Measurements from ENCODE around the gene ANKMY2.
"Not testable (repeated sequence)": the region's sequence is repeated elsewhere in the genome, so short reads cannot be mapped to it uniquely, and the experiment has no call there.

ANKMY2 gene

DNA sequence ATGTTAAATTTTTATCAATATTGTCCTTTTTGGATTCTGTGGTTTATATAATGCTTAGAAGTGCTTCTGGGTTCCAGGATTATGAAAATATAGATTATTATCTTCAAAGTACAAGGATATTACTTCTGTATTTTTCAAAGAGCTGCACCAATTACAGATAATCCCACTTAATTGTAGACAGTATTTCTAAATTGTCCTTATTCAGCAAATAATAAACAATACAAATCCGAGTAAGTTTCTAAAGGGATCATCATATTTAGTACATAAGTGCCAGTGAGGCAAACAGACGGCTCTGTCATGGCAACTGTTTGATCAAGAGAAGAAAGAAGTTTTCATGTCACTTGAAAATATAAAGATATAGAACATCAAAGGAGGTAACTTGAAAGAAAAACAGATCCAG, 19.2 kb downstream of the ANKMY2 start:
- intact Hi-C loops (cut with micrococcal nuclease), result no loop called here
- peaks cover 52% of the 10 kb centered on the region for H3K36me3 Mint-ChIP-seq (ENCODE audit: low read depth)
- no peaks in the 10 kb centered on the region for H3K9me3 Mint-ChIP-seq

DNA sequence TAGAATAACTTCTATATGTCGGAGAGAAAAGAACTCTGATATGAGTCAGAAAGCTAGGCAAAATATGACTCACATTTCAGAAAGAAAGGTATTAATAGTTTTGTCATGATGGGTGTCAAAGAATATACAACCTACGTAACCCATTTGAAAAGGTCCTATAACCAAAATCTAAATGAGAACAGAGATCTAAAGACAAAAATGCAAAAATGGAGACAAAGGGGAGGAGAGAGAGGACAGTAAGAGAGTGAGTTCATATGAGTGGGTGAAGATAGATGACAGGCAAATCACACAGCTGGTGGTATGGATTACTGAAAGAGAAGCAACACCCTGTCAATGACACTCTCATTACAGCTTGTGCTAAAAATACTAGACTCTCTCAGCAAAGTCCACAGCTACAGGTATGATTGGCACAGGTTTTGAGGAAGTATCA, 25.6 kb downstream of the ANKMY2 start:
- peaks cover 73% of the 10 kb centered on the region for H3K36me3 Mint-ChIP-seq (ENCODE audit: low read depth)
- H3K4me3 Mint-ChIP-seq, result no peak overlapping the region
- no peaks in the 10 kb centered on the region for H3K9me3 Mint-ChIP-seq
- peaks cover 8% of the 10 kb centered on the region for H3K4me1 Mint-ChIP-seq (ENCODE audit: low read depth)
- no peaks in the 10 kb centered on the region for H3K27me3 Mint-ChIP-seq
- intact Hi-C loops (cut with micrococcal nuclease), result no loop called here
- no peak overlapping the region for H3K27ac Mint-ChIP-seq

More for the DNA sequence above, 19.2 kb downstream of the ANKMY2 start:
- H3K27me3 Mint-ChIP-seq, result no peaks in the 10 kb centered on the region
- H3K27ac Mint-ChIP-seq, result no peak overlapping the region
- peaks cover 8% of the 10 kb centered on the region for H3K4me1 Mint-ChIP-seq (ENCODE audit: low read depth)
- H3K4me3 Mint-ChIP-seq, result no peak overlapping the region

DNA sequence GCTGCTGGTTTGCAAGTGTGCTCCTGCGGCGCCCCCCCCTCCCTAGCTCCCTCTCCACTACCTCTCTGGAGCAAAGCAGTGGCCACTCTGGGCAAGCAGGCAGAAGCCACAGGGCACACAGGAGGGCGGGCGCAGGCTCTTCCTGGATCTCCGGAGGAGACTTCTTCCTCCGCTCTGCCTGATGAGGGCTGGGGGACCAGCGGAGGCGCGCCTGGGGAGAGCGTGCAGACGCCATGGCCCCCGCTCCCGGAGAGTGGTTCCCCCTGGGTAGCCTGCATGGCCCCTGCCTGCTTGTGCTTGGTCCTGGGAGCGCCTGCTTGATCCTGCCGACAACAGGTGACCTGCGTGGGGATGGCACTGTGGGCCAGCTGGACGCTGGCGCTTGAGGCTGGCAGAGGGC, 29.0 kb downstream of the ANKMY2 start:
- Mint-ChIP-seq H3K4me1 (ENCODE audit: low read depth) (peaks cover 4% of the 10 kb centered on the region), H3K27ac (no peak overlapping the region), H3K27me3 (no peaks in the 10 kb centered on the region)

DNA sequence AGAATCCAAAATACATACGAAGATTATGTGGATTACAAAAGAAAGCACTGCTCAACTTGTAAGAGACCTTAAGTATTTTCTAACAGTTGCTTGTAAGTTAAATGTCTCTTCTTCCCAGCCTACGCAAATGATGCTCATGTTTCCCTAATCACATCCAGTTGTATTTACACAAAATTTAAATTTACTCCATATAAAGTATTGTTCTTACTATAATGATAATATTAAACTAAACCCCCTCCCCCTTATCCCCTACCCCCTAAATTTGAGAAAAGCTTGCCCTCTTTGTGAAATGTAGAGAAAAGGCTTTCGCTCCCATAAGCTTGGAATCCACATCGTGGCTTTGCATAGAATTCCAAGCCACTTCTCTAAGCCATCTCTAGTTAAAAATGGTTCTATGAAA, 29.4 kb downstream of the ANKMY2 start:
- H3K36me3 Mint-ChIP-seq (ENCODE audit: low read depth), result peaks cover 73% of the 10 kb centered on the region
- no peak overlapping the region for H3K4me3 Mint-ChIP-seq
- no peak overlapping the region for H3K27ac Mint-ChIP-seq
- intact Hi-C loops (cut with micrococcal nuclease), result no loop called here
- H3K9me3 Mint-ChIP-seq, result no peaks in the 10 kb centered on the region
- peaks cover 5% of the 10 kb centered on the region for H3K4me1 Mint-ChIP-seq (ENCODE audit: low read depth)
- no peaks in the 10 kb centered on the region for H3K27me3 Mint-ChIP-seq

More for the DNA sequence above, 29.0 kb downstream of the ANKMY2 start:
- Mint-ChIP-seq H3K4me3 (no peak overlapping the region), H3K9me3 (no peaks in the 10 kb centered on the region), H3K36me3 (ENCODE audit: low read depth) (peaks cover 76% of the 10 kb centered on the region)
- intact Hi-C loops (cut with micrococcal nuclease), result no loop called here

DNA sequence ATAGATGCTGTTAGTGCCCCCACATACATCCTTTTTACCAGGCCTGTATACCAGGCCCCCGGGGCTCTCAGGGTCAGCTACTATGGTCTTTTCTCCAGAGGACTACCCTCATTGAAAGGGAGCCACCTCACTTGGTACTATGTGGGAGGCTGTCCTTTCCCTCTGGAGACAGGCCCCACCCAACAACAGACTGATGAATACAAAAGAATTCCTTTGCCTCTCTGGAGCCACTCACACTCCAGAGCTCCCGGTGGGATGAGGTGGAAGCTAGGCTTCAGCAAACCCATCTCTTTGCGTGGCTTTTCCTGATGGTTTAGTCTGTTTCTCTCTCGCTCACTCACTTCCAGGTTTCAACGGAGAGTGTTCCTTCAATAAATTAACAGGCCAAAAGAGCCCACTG, 30.3 kb downstream of the ANKMY2 start:
- H3K9me3 Mint-ChIP-seq, result no peaks in the 10 kb centered on the region
- H3K4me3 Mint-ChIP-seq, result no peak overlapping the region
- no peak overlapping the region for H3K27ac Mint-ChIP-seq
- H3K27me3 Mint-ChIP-seq, result no peaks in the 10 kb centered on the region
- intact Hi-C loops (cut with micrococcal nuclease), result no loop called here
- H3K36me3 Mint-ChIP-seq (ENCODE audit: low read depth), result peaks cover 73% of the 10 kb centered on the region
- peaks cover 10% of the 10 kb centered on the region for H3K4me1 Mint-ChIP-seq (ENCODE audit: low read depth)

DNA sequence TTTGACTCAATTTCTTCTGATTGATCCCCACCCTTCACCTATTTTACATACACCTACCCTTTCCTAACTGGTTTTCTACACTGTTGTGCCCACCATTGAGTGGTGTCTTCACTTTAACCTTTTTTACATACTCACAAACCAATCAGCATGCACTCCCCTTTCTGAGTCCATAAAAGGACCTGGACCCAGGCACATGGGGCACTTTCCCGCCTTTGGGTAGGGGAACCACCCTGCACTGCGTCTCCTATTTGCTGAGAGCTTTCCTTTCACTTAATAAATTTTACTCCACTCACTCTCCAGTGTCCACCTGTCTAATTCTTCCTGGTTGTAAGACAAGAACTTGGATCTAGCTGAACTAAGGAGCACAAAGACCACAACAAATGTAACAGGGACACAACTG, 33.8 kb downstream of the ANKMY2 start:
- intact Hi-C loops (cut with micrococcal nuclease), result no loop called here
- H3K27me3 Mint-ChIP-seq, result no peaks in the 10 kb centered on the region
- no peak overlapping the region for H3K4me3 Mint-ChIP-seq
- H3K36me3 Mint-ChIP-seq (ENCODE audit: low read depth), result peaks cover 71% of the 10 kb centered on the region
- peaks cover 17% of the 10 kb centered on the region for H3K4me1 Mint-ChIP-seq (ENCODE audit: low read depth)
- no peaks in the 10 kb centered on the region for H3K9me3 Mint-ChIP-seq
- no peak overlapping the region for H3K27ac Mint-ChIP-seq

DNA sequence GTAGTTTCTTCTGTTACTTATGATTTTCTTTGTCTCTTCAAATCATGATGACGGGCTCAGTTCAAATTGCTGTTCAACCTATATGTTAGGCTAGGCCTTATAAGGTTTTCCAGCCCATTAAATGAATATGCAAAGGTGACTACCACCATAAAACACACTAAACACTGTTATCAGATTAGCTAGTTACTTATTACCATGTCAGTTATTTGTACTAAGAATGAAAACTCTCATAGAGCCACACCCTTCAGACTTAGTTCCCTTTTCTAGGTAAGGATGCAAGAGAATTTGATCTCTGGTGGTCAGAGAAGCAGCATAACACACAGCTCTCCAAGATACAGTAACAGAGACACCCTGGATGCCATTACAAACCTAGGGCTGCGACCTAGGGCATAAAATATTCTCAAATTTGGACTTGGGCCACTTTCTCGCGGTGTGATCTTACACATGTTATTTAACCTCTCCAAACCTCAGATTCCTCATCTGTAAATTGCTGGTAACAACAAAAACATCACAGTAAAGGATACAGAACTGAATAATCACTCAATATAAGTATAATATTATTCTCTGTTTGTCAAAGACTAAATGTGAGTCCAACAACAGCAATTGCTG, 35.6 kb downstream of the ANKMY2 start:
- no peak overlapping the region for H3K27ac Mint-ChIP-seq
- H3K4me3 Mint-ChIP-seq, result no peak overlapping the region
- H3K36me3 Mint-ChIP-seq (ENCODE audit: low read depth), result peaks cover 72% of the 10 kb centered on the region
- H3K9me3 Mint-ChIP-seq, result no peaks in the 10 kb centered on the region
- H3K4me1 Mint-ChIP-seq (ENCODE audit: low read depth), result peaks cover 17% of the 10 kb centered on the region
- H3K27me3 Mint-ChIP-seq, result no peaks in the 10 kb centered on the region
- intact Hi-C loops (cut with micrococcal nuclease), result no loop called here

DNA sequence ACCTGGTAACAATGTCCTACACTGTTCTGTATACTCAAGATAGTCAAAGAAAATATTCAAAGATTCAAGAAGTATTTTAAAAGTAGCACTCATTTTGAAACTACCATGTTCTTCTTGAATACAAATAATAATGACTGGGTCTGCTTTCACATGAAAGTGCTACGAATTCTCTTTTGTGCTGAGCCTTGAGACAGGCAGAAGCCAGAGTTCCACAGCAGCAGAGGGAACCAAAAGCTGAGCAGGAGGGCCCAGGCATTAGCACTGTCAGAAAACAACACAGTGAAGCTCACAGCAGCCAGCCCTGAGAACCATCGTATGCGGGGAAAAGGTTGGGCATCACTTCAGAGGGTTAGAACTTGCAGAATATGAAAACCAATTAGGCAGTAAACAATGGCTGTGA, 38.9 kb downstream of the ANKMY2 start:
- Mint-ChIP-seq H3K9me3 (no peaks in the 10 kb centered on the region), H3K4me1 (ENCODE audit: low read depth) (peaks cover 15% of the 10 kb centered on the region), H3K27ac (peak overlapping the region; percentile 30), H3K27me3 (no peaks in the 10 kb centered on the region), H3K4me3 (no peak overlapping the region), H3K36me3 (ENCODE audit: low read depth) (peaks cover 79% of the 10 kb centered on the region)
- intact Hi-C loops (cut with micrococcal nuclease), result no loop called here

DNA sequence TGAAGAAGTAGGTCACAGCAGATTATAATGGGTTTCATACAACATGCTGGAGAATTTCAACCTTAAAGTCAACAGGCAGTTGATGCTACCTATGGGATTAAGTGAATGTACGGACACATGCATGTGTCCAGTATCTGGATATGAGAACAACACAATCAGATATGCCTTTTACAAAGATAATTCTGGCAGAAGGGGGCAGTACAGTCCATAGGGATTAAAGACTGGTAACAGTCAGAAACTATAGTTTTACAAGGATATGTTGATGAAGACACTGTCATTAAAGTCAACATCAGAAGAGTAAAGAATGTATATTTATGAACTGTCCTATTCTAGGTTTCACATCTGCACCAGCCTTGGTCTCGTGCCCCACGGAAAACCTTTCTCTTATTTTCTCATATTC, 41.5 kb downstream of the ANKMY2 start:
- H3K4me1 Mint-ChIP-seq (ENCODE audit: low read depth), result no peaks in the 10 kb centered on the region
- H3K27ac Mint-ChIP-seq, result no peak overlapping the region
- no peak overlapping the region for H3K4me3 Mint-ChIP-seq
- intact Hi-C loops (cut with micrococcal nuclease), result loop anchor here (5.0 kb wide), 1 partner anchor 313 kb away; no protein-coding TSS in a partner anchor
- H3K27me3 Mint-ChIP-seq, result no peaks in the 10 kb centered on the region
- no peaks in the 10 kb centered on the region for H3K9me3 Mint-ChIP-seq
- H3K36me3 Mint-ChIP-seq (ENCODE audit: low read depth), result peaks cover 89% of the 10 kb centered on the region

DNA sequence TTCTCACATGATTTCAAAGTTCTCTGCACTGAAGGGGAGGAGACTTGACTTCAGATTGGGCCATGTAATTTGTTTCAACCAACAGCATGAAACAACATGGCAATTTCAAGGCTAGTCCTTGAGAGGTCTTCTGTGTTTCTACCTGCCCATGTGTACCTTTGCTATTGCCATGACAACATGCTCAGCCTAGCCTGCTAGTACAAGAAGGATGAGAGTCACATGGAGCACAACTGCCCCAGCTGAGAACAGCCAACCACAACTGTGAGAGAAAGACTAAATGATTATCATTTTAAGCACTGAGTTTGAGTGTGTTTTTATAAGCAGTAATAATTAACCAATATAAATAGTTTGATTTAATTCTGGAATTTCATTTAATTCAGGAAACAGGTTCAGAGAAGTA, 41.9 kb downstream of the ANKMY2 start:
- no peak overlapping the region for H3K27ac Mint-ChIP-seq
- H3K27me3 Mint-ChIP-seq, result no peaks in the 10 kb centered on the region
- no peak overlapping the region for H3K4me3 Mint-ChIP-seq
- H3K9me3 Mint-ChIP-seq, result no peaks in the 10 kb centered on the region
- intact Hi-C loops (cut with micrococcal nuclease), result loop anchor here (5.0 kb wide), 1 partner anchor 314 kb away; no protein-coding TSS in a partner anchor
- H3K4me1 Mint-ChIP-seq (ENCODE audit: low read depth), result no peaks in the 10 kb centered on the region
- H3K36me3 Mint-ChIP-seq (ENCODE audit: low read depth), result peaks cover 89% of the 10 kb centered on the region

DNA sequence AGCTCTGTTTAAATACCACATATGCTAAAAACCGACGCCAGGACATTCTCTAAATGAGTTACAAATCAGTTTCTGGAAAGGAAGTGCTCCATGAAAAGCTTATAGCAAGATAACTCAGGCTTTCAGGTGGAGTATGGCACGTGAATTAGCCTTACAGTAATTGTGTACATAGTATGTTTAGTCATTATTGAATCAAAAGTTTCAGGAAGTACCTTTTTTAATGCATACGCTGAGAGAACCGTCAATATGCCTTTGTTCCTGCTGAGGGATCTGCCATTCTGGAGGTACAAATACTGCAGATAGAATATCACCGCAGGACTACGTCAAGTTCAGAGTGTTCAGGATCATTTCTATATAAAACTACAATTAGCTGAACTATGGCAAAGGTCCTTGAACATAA, 45.7 kb downstream of the ANKMY2 start:
- intact Hi-C loops (cut with micrococcal nuclease), result loop anchor here (5.0 kb wide), 1 partner anchor 317 kb away; no protein-coding TSS in a partner anchor
- Mint-ChIP-seq H3K36me3 (ENCODE audit: low read depth) (peaks cover 67% of the 10 kb centered on the region), H3K4me3 (no peak overlapping the region)

DNA sequence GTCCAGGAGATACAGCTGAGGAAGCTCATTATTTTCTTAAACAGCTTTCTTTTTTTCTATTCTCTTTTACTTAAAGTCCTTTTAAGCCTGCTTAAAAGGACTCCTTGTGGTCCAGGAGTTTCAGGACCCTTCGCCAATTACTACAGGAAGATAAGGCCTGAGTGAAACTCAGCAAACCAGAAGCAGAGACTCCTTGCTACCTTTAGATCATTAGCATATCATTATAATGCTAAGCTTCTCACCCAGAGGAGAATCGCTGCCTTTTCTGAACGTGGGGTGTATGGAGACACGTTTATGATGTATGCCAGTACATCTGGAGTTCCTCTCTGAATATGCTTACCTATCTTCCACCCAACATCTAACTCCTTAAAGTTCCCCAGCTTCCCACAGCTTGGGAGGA, 47.5 kb downstream of the ANKMY2 start:
- peaks cover 50% of the 10 kb centered on the region for H3K36me3 Mint-ChIP-seq (ENCODE audit: low read depth)
- no peaks in the 10 kb centered on the region for H3K27me3 Mint-ChIP-seq
- no peak overlapping the region for H3K4me3 Mint-ChIP-seq
- intact Hi-C loops (cut with micrococcal nuclease), result no loop called here
- H3K9me3 Mint-ChIP-seq, result no peaks in the 10 kb centered on the region
- H3K27ac Mint-ChIP-seq, result no peak overlapping the region
- no peaks in the 10 kb centered on the region for H3K4me1 Mint-ChIP-seq (ENCODE audit: low read depth)

More for the DNA sequence above, 45.7 kb downstream of the ANKMY2 start:
- Mint-ChIP-seq H3K27ac (no peak overlapping the region), H3K27me3 (no peaks in the 10 kb centered on the region), H3K9me3 (no peaks in the 10 kb centered on the region), H3K4me1 (ENCODE audit: low read depth) (no peaks in the 10 kb centered on the region)

DNA sequence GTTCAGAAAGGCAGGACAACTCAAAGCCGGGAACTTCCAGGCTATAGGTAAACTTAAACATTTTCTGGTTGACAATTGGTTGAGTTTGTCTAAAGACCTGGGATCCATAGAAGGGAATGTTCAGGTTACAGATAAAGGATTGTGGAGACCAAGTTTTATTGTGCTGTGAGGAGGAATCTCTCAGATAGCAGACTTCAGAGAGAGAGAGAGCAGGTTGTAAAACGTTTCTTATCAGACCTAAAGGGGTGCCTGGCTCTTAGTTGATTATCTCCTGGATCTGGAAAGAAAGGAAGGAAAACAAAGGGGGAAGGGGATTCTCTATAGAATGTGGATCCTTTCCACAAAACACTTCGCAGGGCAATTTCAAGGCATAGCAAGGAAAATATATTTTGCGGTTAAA, 50.0 kb downstream of the ANKMY2 start:
- H3K27me3 Mint-ChIP-seq; H3K9me3 Mint-ChIP-seq; H3K27ac Mint-ChIP-seq; H3K4me3 Mint-ChIP-seq; H3K4me1 Mint-ChIP-seq (ENCODE audit: low read depth); intact Hi-C loops (cut with micrococcal nuclease): not testable (repeated sequence)
- H3K36me3 Mint-ChIP-seq (ENCODE audit: low read depth), result peaks cover 26% of the 10 kb centered on the region

DNA sequence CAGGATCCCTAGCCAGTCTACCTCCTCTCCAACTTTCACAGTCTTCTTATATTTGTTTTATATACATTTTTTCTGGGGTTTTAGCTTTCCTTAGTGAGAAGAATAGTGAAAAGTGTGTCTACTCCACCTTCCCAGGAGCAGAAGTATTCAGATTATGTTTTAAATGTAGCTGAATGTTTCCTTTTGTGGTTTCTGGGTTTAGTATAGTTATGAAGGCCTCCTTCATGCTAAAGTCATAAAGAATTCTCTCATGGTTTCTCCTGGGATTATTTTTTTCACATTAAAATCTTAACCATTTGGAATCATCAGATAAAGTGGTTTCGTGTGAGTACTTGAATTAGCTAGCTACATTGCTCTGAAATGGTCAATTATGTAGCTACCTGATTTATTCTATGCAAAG, 50.9 kb downstream of the ANKMY2 start:
- H3K36me3 Mint-ChIP-seq (ENCODE audit: low read depth), result peaks cover 17% of the 10 kb centered on the region
- intact Hi-C loops (cut with micrococcal nuclease), result no loop called here
- H3K27ac Mint-ChIP-seq, result no peak overlapping the region
- no peaks in the 10 kb centered on the region for H3K27me3 Mint-ChIP-seq
- no peaks in the 10 kb centered on the region for H3K4me1 Mint-ChIP-seq (ENCODE audit: low read depth)
- no peak overlapping the region for H3K4me3 Mint-ChIP-seq
- H3K9me3 Mint-ChIP-seq, result no peaks in the 10 kb centered on the region

DNA sequence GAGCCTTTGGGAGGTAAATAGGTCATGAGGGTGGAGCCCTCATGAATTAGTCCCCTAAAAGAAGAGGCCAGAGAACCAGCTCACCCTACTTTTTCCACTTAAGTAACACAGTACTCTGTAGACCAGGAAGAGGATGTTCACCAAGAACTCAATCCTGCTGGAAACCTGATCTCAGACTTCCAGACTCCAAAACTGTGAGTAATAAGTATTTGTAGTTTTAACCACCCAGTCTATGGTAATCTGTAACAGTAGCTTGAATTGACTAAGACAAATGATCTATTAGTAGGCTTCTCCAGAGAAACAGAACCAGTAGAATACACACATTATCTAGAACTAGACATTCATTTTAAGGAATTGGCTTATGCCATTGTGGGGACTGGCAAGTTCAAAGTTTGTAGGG, 51.5 kb downstream of the ANKMY2 start:
- no peaks in the 10 kb centered on the region for H3K9me3 Mint-ChIP-seq
- intact Hi-C loops (cut with micrococcal nuclease), result no loop called here
- H3K27ac Mint-ChIP-seq, result no peak overlapping the region
- H3K4me1 Mint-ChIP-seq (ENCODE audit: low read depth), result no peaks in the 10 kb centered on the region
- peaks cover 10% of the 10 kb centered on the region for H3K36me3 Mint-ChIP-seq (ENCODE audit: low read depth)
- H3K4me3 Mint-ChIP-seq, result no peak overlapping the region
- no peaks in the 10 kb centered on the region for H3K27me3 Mint-ChIP-seq

Data from dendritic cell treated with granulocyte-macrophage colony-stimulating factor and Interleukin-4, amounts not matched to agents 40 ng/mL and 50 ng/mL, for 4 days (primary cell).